Measurements from ENCODE around the gene PARD3.

PARD3 gene

DNA sequence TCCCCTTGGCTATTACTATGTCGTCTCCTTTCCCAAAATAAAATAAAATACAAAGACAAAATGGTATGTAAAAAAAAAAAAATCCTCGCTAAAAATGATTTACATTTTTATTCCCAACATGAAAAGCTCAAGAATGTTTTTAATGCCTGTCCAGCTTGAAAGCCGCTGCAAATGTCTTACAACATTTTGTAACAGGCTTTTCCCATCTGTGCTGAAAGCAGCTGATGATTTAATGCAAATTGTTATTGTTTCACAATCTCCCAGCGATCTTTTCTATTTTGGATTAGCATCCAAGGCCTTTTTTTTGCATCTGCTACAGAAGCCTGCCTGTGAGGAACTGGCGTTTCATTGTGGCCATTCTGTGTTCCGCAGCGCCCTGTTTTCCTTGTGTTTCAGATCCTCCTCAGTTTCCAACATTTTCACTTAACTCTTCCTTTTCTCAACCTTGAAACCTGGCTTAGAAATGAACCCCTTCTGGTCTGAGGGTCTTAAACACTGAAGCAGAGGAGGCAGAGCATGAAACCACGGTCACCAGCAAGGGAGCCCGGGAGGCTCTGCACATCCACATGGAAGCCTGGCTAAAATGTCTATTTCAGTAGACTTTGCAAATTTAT, 712.1 kb downstream of the PARD3 start:
- in situ Hi-C loops (cut with MboI; ENCODE audit: low sequenced_read_pairs) = no loop called here

DNA sequence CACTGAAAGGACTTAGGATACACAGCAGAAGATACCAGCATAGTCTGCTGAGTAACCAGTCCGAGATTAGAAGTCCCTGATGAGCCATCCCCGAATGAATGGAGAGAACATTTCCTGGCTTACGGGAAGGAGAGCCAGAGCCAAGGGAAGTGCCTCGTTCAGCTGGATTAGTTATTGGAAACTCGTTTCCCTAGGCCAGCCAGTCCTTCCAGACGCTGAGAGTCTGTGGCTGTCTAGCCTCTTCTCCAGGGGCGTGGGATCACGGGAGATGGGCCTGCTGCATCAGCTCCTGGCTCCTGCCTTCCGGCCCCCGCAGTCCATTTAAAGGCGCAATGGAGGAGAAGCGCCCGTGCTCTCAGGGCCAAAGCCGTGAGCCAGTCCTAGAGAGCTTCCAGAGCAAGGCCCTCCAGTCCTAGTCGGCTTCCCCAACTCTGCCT, 712.8 kb downstream of the PARD3 start:
- in situ Hi-C loops (cut with MboI; ENCODE audit: low sequenced_read_pairs) = no loop called here

DNA sequence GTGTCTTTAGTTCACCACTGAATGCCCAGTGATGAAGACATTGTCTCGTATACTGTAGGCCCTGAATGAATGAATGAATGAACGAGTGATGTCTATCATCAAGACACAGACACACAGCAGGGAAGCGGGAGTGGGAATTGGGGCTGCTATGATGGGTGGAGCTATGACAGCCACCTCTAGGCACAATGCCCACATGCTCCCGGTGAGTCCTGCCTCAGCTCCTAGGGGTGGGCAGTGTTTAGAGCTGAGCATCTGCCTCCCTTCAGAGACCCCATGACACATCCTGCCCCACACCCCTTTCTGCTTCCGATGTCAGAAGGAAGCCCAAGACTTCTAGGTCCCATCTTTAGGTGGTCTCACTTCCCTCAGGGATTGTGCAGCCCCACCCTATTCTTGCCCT, 714.1 kb downstream of the PARD3 start:
- in situ Hi-C loops (cut with MboI; ENCODE audit: low sequenced_read_pairs) = no loop called here

DNA sequence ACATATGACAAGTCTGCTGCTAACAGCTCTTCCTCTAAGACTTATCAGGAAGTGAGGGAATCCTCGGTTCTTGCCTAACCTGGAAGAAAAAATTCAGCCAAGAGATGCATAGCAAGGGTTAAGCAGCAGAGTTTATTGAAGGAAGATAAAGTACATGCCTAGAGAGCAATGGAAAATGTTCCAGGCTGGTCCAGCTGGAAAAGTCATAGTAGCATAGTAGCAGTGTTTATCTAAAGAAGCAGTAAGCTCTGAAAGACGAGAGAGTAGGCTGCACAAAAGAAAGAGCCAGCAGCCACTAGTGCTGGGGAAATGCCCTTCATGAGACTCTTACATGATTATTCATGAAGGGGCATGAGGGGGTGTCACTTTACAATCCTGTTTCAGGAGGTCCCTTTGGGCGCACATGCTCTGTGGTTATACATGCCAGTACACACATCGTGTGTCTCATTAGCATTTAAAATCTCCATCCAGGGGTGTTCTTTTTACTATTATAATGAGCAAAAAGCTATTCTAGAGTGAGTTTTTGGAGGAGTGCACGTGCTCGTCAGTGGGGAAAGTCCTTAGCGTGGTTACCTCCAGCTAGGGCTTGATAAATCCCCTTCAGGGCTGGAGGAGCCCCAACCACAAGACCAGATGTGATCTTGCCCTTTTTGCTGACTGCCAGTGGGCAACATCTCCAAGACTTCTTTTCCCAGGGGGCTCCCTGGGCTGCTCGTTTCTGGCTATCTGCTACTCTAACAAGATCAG, 716.1 kb downstream of the PARD3 start:
- in situ Hi-C loops (cut with MboI; ENCODE audit: low sequenced_read_pairs) = no loop called here

DNA sequence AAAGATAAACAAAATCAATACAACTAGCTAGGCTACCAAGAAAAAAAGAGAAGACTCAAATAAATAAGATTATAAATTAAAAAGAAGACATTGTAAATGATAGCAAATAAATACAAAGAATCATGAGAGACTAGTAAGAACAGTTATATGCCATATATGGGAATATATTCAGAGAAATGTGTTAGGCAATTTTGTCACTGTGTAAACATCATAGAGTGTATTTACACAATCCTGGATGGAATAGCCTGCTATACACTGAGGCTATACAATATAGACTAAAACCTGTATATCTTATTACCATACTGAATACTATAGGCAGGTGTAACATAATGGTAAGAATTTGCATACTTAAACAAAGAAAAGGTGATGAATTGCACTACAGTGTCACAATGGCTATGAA, 717.4 kb downstream of the PARD3 start:
- in situ Hi-C loops (cut with MboI; ENCODE audit: low sequenced_read_pairs) = no loop called here

DNA sequence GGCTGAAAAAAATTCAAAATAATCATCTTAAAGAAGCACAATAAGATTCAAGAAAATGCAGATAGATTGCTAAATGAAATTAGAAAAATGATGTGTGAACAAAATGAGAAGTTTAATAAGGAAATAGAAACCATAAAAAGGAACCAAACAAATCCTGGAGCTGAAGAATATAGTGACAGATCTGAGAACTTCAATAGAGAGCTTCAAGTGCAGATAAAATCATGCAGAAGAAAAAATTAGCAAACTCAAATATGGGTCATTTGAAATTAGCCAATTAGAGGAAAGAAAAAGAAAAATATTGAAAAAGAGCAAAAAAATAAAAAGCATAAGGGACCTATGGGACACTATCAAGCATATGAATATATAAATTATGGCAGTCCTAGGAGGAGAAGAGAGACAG, 720.1 kb downstream of the PARD3 start:
- in situ Hi-C loops (cut with MboI; ENCODE audit: low sequenced_read_pairs) = no loop called here

DNA sequence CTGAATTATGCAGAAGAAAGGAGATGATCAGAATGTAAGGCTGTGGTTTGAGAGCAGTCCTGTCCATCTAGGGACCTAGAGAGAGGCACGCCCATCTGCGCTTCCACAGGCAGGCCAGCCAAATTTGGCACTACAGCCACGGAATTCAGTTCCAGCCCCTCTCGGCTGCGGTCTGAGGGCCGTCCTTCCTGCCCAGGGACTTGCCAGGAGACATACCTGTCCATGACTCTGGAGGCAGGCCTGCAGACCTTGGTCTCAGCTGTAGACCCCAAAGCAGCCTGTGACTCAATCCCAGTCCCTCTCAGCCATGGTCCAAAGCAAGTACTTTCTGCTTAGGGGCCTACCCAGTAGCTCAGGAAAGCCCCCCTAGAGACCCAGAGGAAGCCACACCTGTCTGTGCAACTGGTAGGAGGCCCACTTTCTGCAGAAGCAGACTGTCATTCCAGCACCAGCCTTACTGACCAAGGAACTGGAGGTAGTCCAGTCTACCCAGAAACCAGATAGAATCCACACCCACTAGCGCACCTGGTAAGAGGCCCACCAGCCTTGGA, 720.9 kb downstream of the PARD3 start:
- in situ Hi-C loops (cut with MboI; ENCODE audit: low sequenced_read_pairs) = no loop called here

DNA sequence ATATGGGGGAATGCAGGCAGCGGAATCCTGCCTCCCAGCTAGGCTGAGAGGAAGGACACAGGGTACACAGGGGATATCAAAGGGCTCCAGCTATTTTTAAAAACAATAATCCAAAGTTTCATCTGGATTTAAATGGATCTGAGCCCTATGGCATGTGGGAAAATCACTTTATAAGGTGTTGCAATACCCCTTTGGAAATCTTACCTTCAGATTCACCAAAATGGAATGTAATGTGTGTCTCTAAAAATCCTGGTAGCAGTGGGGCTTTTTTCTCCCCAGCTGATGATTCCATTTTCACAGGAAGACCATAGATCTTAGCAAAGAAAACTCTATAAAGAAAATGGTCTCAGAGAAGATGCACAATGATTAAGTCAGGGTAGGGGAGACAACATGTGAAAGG, 722.2 kb downstream of the PARD3 start:
- in situ Hi-C loops (cut with MboI; ENCODE audit: low sequenced_read_pairs) = no loop called here

DNA sequence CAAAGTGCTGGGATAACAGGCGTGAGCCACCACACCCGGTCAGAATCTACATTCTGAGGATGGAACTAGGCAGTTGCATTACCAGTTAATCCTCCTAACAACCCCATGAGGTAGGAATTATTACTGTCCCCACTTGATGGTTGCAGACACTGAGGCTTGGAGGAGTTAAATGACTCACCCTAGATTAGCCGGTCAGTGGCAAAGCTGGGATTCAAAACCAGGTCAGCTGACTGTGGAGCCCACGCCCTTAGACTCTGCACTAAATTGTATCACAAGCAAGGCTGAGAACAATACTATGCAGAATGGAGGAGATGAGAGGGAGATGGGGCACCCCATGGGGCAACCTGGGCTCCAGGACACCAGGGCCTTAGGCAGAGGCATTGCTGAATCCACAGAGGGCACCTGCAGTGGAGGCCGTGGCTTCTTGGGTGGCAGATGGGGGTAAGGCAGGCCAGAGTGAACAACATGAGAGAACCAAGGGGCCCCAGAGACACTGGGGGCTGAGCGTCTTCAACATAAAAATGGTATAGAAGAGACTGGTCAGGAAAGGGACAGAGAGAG, 723.4 kb downstream of the PARD3 start:
- in situ Hi-C loops (cut with MboI; ENCODE audit: low sequenced_read_pairs) = no loop called here

DNA sequence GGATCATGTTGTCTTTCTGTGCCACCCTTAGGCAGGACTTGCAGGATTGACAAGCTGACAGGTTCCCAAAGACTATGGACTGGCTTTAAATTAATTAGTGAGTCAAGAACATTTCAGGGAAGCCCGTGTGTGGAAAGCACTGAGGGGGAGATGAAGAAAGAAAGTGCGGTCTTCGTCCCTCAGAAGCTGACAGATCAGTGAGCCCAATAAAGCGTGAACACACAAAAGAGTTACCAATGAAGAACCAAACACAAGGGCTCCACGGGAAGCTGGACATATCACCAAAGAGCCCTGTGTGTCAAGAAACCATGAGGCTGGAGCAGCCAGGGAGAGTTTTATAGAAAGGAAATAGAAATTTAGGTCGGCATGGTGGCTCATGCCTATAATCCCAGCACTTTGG, 725.8 kb downstream of the PARD3 start:
- in situ Hi-C loops (cut with MboI; ENCODE audit: low sequenced_read_pairs) = no loop called here

DNA sequence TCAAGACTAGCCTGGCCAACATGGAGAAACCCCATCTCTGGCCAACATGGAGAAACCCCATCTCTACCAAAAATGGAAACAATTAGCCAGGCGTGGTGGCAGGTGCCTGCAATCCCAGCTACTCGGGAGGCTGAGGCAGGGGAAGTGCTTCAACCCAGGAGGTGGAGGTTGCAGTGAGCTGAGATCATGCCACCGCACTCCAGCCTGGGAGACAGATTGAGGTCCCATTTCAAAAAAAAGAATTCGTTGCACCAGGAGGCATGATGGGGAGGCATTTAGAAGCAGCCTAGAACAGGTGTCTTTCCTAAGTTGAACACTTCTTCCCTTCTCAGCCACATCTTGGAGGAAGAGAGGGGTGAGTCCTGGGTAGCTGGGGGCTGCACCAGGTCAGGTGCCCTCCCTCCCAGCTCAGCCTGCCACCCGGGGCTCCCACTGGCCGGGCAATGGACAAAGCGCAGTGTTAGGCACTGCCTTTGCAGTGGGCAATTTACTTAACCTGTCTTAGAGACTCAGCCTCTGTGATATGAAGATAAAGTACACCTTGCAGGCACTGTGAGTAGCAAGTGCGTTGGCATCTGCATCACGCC, 726.8 kb downstream of the PARD3 start:
- in situ Hi-C loops (cut with MboI; ENCODE audit: low sequenced_read_pairs) = no loop called here

DNA sequence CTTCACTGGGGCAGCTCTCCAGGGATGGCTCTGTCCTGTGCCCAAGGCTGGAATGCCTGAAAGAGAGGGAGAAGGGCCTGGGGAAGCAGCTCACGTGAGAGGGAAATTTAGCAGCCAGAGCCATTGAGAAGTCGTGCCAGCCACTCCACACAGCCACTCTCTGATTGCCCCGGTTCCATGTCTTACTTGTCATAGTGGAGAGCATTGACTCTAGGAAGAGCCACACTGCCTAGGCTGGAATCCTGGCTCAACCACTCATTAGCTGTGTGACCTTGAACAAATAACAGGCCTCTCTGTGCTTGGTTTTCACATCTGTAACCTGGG, 728.0 kb downstream of the PARD3 start:
- in situ Hi-C loops (cut with MboI; ENCODE audit: low sequenced_read_pairs) = no loop called here

DNA sequence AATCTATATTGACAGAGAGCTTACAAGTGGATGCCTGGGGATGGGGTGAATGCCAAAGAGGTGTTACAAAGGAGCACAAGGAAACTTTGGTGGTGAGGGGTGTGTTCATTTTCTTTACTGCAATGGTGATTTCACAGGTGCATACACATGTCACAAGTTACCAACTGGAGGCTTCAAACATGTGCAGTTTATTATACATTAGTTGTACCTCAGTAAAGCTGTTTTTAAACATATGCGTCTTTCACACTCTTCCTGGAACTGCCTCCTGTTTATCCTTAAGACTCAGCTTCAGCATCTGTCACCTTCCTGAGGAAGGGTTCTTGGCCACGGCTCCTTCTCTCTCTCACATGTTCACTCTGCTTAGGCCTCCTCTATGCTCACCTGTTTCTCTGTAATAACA, 731.5 kb downstream of the PARD3 start:
- in situ Hi-C loops (cut with MboI; ENCODE audit: low sequenced_read_pairs) = no loop called here

DNA sequence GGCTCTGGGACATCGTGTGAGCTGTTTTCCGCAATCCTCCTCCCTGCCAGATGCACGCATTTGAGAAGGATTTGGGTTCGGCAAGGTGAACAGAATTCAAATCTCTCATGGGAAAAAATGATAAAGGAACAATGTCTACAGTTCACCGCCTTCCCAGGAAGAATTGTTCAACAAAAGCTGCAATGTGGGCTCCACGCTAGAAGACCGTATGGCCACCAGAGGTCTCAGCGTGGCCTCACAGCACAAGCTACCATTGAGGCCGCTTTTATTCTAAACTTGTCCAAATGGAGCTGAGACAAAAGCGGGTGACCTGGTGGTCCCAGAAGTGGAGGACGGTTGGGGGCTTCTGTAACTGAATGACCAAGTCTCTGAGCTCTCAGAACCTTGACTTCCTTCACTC, 733.1 kb downstream of the PARD3 start:
- in situ Hi-C loops (cut with MboI; ENCODE audit: low sequenced_read_pairs) = no loop called here

DNA sequence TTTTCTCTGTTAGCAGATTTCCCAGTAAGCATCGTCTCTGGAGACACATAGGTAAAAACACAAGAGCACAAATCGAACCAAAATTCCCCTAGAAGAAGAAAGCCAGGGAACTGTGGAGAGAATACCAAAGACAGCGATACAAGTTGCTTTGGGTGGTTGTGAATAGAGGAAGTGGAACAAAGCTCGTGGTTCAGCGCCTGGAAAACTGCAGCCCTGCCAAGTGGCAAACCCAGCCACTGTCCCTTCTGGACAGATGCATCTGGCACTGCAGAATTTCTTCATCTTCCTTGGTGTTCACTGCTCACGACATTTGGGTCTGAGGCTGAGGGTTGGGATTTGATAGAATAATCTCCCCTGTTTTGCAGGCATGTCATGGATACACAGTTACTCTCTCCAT, 733.8 kb downstream of the PARD3 start:
- in situ Hi-C loops (cut with MboI; ENCODE audit: low sequenced_read_pairs) = no loop called here

DNA sequence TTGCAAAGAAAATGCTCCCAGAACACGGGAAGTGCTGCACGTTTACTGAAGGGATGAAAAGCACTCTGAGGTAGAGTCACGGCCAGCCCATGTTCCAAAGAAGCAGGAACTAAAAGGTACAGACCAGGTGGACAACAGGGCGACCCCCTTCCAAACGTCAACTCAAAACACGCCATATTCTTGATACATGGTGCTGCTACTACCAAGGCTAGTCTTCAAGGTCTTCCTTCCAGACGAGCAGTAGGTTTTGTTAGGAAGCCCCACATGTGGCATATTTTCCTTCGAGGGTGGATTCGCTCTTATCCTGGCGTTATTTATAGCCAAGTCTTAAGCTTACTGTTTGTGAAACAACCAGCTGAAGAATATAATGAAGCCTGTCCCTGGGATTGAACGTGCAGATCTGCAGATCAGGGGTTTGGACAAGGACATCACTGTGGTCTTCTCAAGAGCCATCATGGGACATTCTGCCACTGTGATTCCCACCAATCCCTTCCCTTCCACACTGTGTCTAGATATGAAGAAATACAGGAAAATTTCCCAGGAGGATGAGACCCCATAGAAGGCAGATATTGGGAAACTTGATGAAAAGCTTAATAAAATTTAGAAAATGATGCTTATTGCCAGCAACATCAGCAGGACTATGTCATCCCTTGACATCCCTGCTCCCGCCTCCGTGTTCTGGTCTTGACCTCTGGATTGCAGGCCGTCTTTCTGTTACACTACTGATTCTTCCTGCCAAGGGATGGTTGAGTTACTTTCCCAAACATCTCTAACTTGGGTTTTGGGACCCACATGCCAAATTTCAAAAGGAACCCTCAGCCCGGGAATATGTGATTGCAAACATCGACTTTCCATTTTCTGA, 734.4 kb downstream of the PARD3 start:
- in situ Hi-C loops (cut with MboI; ENCODE audit: low sequenced_read_pairs) = no loop called here

DNA sequence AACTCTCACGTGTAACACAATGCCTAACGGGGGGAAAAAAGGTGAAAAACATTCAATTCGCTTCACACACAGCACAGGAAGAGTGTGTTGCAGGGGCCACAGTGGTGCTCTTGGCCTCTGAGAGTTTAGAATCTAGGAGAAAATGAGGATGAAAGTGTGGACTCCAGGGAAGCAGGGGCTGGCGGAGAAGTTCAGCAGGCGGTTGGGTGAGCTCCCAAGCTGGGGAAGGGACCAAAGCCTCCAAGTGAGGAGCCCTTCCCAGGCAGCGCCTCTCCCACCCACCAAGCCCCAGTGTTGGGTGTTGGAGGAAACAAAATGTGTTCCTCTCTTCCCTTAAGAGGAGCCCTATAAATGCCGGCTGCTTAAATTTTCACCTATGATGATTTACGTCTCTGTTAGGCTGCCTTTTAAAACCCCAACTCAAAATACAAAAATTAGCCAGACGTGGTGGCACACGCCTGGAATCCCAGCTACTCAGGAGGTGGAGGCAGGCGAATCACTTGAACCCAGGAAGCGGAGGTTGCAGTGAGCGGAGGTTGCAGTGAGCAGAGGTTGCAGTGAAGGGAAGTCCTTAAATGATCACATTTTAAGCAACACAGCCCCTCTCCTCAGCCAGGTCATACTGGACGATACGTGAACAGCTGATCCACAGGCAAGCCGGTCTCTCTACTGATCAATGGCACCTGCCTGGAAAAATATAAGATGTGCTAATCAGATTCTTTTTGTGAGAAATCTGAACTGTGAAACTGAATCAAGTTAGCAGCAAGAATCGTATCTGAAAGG, 735.2 kb downstream of the PARD3 start:
- in situ Hi-C loops (cut with MboI; ENCODE audit: low sequenced_read_pairs) = no loop called here

DNA sequence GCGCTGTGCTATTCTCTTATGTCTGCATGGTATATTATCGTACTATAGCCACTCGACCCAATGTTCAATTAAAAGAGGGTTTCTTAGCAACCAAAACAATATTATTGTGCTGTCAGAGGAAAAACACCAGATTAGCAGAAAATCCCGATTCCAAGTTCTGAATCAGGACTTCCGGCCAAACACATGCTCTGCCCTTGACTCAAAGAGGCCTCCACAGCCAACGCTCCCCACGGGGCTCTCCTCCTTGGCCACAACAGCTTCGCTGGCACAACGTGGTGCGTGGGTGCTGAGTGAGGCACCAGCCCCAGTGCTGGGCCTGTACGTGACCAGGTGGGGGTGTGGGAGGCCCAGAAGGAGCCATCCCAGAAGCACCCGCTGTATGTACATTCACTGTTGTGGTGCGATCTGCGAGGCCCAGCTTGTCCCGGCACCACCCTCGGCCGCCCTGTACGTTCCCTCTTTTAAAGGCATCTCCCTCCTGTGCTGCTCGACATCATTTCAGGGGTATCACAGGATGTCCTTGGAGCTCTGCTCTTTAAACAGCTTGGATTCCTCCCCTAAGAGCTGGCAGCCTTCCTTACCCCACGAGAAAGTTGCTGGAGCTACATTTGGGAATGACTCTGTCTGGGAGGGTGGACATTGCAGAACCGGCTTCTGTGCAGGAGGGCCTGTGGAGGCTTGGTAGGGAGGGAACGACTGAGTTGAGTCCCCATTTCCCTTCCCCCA, 736.2 kb downstream of the PARD3 start:
- in situ Hi-C loops (cut with MboI; ENCODE audit: low sequenced_read_pairs) = no loop called here

DNA sequence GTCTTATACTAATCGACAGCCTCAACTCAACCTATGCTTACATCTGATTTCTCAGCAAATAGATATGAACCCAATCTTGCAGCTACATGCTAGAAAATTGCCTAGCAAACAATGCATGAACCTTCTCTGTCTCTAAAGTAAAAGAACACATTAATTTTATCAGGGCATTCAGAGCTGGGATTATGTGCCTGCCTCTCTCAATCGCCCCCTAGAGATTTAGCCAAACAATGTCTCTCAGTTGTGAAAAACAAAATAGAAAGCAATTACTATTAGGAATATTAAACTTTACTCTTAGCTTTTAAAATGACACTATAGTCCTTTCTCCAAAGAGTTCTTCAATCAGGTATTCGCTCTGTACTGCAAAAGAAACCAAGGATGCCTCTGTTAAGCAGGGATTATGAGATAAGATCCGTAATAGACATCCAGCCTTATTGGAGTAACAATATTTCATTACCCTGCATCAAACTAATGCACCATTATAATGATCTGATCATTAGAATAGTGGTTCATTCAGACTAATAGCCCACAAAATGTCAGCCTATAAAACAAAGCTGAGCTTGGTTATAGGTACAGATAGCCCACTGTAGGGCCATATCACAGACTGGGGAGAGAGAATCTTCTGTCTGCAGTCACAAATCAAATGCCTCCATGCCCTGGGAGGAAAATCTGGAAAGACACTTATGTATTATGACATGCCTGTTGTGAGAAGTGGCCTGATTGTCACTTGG, 736.9 kb downstream of the PARD3 start:
- in situ Hi-C loops (cut with MboI; ENCODE audit: low sequenced_read_pairs) = no loop called here
